CMK (cell line): ENCODE measurements around the gene TMEM72.
A peak's percentile ranks its signal among the peaks of the same experiment; 100 is the strongest.

ENCODE experiments used
- DNase-seq: peaks from one replicate; pipeline ENCODE4 v3.0.0-alpha.2; 2010; ENCODE audit warnings: low read depth

Gene TMEM72

GRCh38 chr10:44890696-44891563 is 20.2 kb upstream of the TMEM72 start:
- no peak for DNase-seq

DNA sequence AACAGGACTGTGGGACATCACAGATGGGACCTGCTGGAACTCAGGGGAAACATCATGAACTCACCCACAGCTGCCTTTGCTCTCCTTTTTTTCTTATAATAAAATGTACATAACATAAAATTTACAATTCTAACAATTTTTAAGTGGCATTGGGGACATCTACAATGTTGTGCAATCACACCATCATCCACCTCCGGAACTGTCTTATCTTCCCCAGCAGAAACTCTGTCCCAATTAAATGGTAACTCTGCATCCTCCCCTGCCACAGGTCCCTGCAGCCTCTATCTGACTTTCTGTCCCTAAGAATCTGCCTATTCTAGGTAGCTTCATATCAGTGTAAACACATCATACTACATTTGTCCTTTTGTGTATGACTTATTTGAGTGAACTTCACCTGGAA is 19.4 kb upstream of the TMEM72 start:
- no peak for DNase-seq

GRCh38 chr10:44893604-44894468 is 17.3 kb upstream of the TMEM72 start:
- DNase-seq: no peak

DNA sequence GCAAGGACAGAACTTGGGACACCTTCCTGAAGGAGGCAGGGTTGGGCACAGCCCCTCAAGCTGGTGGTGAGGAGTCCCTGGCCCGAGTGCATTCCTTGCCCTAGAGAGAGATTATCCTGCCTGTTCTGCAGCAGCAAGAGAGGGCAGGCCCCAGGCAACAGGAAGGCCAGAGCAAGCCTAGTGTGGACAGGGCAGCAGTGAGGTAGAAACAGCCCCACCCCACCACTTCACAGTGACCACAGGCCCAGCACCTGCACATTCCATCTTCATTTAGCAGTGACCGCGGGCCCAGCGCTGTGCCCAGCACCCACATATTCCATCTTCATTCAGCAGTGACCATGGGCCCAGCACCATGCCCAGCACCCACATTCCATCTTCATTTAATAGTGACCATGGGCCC is 16.4 kb upstream of the TMEM72 start:
- no peak for DNase-seq

DNA sequence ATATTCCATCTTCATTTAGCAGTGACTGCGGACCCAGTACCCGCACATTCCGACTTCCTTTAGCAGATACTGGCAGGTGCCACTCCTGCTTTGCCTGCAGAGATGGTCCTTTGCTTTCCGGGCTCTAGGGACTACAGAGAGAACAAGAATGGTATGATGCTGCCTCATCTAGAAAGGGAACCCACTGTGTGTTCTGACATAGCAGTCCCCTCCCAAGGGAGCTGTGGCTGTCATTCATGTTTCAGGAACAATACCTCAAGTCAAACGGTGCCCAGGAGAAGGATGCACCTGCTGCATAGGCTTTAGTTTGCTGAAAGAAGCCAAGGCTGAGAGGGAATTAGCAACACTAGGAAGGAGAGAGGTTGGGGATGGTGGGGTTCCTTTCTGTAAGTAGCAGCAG is 15.9 kb upstream of the TMEM72 start:
- DNase-seq: no peak

DNA sequence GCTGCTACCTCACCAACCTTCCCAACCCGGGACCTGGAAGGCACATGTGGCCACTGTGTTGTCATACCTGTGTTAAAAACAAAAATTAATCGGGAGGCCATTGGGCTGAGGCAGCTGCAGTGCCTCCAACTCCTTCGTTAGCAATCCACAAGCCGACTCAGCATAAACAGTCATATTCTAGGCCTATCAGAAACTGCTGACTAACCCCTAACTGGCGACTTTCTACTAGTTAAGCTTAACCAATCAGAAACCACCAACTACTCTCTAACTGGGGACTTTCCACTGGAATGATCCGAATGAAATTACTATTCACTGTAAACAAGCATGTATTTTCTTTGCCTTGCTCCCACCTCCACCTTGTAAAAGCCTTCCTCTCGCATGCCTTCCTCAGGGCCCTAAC is 14.1 kb upstream of the TMEM72 start:
- no peak for DNase-seq

DNA sequence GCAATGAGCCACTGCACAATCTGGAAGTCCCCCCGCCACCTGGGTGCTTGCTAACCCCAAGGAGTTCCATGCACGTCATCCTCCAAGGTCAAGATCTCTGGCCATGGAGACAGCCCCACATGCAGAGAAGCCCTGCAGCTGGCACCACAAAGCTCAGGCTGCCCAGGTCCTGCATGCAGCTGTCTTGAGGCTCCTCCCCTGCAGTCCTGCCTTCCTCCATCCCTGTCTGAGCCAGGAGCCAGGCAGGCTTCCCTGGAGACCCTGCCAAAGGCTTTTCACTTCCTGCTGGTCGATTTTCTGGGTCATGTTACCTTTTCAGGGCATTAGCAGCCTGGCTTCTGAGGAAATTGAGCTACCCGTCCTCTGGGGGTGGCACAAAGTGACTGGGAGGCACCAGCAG is 12.5 kb upstream of the TMEM72 start:
- DNase-seq: no peak

- no peak for DNase-seq
These were observed 11.6 kb upstream of the TMEM72 start for GRCh38 chr10:44899450-44900080.

DNA sequence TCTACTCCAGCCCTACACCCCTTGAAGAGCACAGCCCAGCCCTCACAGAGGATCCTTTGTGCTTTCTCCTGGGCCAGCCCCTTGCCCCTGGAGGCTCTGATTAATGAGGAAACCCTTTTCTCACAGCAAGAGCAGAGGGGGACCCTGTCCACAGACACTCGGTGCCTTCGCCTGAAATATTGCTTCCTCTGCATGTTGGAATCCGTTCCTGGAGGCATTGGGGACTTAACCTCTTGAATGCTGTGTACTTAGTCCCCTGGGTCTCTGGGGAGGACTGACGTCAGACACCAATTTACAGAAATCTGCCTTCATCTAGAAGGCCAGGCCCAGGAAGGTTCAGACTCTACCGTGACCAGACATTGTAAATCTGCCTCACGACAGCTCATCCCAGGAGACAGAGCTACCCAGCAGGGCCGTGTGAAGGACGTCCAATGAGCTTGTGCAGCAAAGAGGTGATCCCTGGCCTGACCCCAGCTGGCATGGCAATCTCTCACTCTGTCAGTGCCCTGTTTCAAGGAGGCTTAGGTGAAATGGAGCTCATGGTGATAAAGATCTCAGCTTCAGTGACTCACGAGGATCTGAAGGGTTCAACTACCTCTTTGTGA is 8.1 kb upstream of the TMEM72 start:
- DNase-seq: no peak

DNA sequence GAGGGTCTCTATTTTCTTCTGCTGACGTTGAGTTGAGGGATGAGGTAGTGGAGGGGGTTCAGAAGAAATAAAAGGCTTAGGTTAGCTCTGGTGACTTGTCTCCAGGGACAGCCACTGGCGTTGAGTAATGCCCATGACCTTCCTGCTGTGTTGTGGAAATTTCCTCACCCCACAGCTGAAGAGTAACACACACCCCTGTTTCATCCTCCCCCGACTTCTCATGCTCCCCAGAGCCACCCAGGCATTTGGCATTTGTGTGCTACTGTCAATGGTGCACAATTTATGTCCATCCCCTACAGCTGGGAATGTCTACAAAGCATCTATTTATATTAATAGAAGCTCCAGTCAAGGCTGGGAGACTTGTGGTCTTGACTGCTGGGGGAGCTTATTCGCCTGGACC is 4.7 kb upstream of the TMEM72 start:
- DNase-seq: no peak

- no peak for DNase-seq
These were observed 3.6 kb upstream of the TMEM72 start for GRCh38 chr10:44907556-44907955.

DNA sequence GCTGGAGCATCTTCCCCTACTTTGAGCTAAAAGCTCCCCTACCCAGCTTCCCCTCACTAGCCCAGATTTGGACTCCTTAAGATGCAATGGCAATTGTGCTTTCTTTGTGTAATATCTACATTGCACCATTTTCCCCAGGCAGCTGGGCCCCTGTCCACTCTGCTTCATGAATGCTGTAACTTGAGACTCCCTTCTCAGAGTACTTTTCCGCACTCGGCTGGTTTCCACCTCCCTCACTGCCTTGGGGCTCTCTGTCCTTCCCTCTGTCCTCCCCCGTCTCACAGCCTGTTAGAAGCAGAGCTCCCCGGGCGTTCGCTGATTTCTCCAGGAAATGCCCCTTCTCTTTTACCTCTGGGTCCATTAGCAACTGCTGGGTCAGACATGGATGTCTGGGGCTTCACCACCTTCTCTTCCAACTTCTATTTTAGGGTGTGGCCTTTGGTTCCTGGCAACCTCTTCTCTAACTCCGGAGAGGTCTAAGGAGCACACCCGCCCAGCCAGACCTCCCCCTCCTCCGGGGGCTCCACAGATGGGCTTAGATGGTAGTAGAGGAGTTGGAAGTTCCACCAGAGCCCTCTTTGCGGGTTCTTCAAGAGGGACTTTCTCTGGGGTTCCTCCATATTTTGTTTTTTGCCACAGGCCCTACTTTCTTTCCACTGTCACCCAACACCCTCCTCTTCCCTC is 2.9 kb upstream of the TMEM72 start:
- no peak for DNase-seq

- no peak for DNase-seq
These were observed 2.1 kb upstream of the TMEM72 start for GRCh38 chr10:44908936-44909630.

- no peak for DNase-seq
These were observed 1.2 kb upstream of the TMEM72 start for GRCh38 chr10:44909910-44910309.

DNA sequence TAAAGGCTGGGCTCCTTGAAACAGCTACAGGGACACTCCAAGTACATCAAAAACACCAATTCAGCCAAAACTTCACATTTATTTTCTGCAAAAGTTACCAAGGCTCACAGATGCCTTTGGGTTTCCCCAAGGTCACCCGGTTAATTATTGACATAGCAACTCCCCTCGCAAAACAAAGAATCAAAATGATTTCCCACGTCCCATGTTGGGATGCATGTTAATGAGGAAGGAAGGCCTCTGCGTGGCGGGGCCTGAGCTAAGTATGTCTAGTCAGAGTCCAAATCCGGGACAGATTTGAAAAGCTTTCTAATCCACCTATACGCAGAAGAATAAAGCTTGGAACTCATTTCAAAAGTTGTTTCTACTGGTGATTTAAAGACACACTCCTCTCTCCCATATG is 535 bp upstream of the TMEM72 start:
- DNase-seq: no peak

GRCh38 chr10:44911951-44912350 is 814 bp downstream of the TMEM72 start:
- DNase-seq: no peak

DNA sequence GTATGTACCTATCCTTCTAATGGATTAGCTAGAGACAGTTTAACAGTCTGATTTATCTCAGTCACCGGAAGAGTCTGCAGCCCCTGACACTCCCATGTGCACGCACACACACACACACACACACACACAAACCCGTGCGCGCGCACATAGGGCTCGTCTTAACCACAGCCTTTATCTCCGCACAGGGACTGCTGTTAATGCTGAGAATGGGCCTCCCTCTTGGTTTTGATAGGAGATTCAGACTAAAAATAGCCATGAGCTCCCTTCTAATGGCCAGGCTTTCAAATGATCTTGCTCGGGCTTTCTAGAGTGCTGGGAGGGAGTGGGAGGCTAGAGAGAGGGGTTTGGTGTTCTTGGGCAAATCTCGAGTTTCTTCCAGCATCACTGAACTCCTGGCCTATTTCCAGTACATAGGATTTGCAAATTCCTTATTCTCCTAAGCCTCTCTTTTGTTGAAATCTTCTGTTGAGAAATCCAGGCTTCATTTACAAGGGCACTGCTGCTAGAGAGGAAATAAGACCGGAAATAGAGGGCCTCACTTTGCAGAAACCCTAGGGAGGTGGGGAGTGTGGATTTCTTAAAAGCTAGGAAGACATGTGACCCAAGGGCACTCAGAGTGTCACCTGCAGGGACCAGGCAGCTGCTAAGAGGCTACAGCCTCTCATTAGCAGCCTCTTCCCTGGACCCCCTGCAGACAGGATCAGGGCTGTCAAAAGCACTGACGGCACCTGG is 2.4 kb downstream of the TMEM72 start:
- peak; percentile 91 for DNase-seq

- DNase-seq: no peak
These were observed 3.8 kb downstream of the TMEM72 start for GRCh38 chr10:44914891-44915290.

- no peak for DNase-seq
These were observed 5.3 kb downstream of the TMEM72 start for GRCh38 chr10:44916429-44916828.

GRCh38 chr10:44917848-44918247 is 6.7 kb downstream of the TMEM72 start:
- DNase-seq: no peak
